Hematopoietic multipotent progenitor cell treated with erythropoietin and hydrocortisone succinate and interleukin-3 and kit ligand, for 8 days (in vitro differentiated cells): ENCODE measurements around the gene RAPGEF6.
"Not testable (repeated sequence)": the region's sequence is repeated elsewhere in the genome, so short reads cannot be mapped to it uniquely, and the experiment has no call there.

Experiments
- DNase-seq: peaks from one replicate; pipeline ENCODE4 v3.0.0-alpha.2; 2015

The RAPGEF6 gene

GRCh38 chr5:131639148-131639547, 4.1 kb upstream of the RAPGEF6 start:
- DNase-seq, result no peak

GRCh38 chr5:131637694-131638093, 2.7 kb upstream of the RAPGEF6 start:
- DNase-seq, result peak; percentile 80

DNA sequence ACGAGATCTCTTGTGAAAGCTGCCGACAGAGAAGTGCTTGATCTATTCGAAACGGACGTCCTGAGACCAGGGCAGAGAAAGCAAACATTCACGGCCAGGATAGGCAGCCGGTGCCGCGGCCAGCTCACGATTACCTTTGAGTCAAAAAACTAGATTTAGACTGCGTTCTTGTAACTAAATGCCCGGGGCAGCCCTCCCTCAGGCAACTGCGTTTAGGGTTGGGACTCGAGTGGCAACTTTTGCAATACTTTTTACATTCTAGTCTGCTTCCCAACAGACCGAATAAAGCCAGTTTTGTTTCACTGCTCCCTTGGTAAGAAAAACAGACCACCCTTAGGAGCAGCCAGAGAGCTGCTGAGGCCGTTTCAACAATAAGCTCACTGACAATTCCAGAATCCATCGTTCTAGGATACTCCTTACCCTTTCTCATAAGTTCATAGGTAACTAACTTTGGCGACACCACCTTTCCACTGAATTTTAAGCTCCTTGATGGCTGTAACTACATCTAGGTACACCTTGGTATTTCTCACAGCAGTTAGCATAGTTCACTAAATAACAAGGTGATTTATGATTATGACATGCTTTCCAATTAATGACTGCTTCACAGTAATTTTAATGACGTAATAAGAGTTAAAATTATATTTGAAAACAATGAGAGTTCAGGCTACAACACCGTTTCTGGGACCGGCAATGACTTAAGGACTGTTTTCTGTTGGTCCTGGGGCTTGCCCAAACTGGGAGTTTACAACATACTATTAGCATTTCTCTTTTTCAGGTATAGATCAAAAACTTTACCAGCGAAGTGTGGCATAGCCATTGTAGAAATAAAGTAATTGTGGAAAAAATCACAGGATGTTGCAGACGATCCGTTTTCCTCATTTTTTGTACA, 899 bp upstream of the RAPGEF6 start:
- DNase-seq, result peak; percentile 52

DNA sequence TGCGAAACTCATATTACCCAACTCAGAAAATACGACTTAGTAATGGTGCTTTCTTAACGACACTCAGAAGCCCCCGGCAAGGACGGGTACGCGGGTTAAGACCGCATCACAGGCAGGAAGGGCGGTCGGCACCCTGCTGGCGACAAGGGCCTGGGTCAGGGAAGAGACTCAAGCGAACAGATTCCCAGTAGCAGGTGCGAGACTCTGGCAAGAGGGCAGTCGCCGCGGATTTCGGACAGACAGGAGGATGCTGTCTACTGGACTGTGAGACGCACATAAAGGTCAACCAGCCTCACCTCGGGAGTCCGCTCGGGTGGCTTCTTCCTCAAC, 398 bp downstream of the RAPGEF6 start:
- DNase-seq, result peak; percentile 70

GRCh38 chr5:131634238-131634637, 791 bp downstream of the RAPGEF6 start:
- DNase-seq, result no peak

- peak; percentile 32 for DNase-seq
These were observed 1.2 kb downstream of the RAPGEF6 start for GRCh38 chr5:131633830-131634229.

GRCh38 chr5:131630963-131631350, 4.1 kb downstream of the RAPGEF6 start:
- DNase-seq, result no peak

DNA sequence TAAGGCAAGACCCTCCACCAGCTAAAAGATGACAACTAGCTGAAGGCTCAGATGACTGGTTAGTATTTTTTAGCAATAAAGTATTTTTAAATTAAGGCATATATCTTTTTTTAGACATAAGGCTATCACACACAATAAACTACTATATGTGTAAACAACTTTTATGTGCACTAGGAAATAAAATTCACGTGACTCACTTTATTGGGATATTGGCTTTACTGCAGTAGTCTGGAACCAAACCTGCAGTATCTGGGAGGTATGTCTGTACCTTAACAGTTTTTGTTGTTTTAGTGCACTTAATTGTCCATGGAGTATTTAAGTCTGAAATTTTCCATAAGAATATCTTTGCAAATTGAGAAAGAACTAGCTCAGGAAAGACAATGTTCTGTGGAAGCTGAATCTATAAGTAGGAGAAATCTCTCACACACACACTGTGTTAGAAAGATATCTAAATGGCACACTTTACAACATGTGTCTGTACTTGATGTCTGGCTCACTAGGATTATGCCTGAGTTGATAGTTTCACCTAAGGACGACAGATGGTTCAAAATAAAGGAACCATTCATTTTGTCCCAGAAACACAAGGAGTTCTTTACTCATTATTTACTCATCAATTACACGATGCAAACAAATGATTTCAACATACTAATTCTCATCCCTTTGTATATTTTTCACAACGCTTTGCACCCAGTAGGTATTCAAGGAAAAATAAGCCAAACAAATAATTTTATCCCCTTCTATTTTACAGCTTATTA, 4.6 kb downstream of the RAPGEF6 start:
- DNase-seq, result peak; percentile 80

- no peak for DNase-seq
These were observed 6.0 kb downstream of the RAPGEF6 start for GRCh38 chr5:131628990-131629389.

GRCh38 chr5:131627207-131627865, 7.7 kb downstream of the RAPGEF6 start:
- no peak for DNase-seq

- no peak for DNase-seq
These were observed 12.4 kb downstream of the RAPGEF6 start for GRCh38 chr5:131622633-131623032.

DNA sequence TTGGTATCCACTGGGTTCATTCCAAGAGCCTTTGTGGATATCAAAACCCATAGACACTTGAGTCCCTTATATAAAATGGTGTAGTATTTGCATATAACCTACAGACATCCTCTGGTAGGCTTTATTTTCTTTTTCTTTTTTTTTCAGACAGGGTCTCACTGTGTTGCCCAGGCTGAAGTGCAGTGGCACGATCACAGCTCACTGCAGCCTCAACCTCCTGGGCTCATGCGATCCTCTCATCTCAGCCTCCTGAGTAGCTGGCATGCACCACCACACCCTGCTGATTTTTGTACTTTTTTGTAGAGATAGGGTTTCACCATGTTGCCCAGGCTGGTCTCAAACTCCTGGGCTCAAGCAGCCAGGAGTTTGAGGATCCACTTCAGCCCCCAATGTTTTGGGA, 13.9 kb downstream of the RAPGEF6 start:
- DNase-seq, result not testable (repeated sequence)

- no peak for DNase-seq
These were observed 15.9 kb downstream of the RAPGEF6 start for GRCh38 chr5:131619102-131619501.

- DNase-seq, result no peak
These were observed 17.7 kb downstream of the RAPGEF6 start for GRCh38 chr5:131617140-131617822.

GRCh38 chr5:131615957-131616356, 19.1 kb downstream of the RAPGEF6 start:
- DNase-seq, result no peak

DNA sequence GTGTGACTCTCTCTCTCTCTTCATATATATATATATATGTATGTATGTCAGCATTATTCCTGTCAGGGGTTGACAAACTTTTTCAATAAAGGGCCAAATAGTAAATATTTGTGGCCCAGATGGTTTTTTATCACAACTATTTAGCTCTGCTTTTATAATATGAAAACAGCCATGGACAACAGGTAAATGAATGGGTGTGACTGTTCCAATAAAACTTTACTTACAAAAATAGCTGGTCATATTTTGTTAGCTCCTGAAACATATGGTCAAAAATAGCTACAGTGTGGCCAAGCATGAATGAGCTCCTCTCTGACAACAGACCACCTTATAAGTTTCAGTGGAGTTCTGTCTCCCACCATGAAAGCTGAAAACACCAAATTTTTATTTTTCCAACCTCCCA, 21.6 kb downstream of the RAPGEF6 start:
- no peak for DNase-seq

DNA sequence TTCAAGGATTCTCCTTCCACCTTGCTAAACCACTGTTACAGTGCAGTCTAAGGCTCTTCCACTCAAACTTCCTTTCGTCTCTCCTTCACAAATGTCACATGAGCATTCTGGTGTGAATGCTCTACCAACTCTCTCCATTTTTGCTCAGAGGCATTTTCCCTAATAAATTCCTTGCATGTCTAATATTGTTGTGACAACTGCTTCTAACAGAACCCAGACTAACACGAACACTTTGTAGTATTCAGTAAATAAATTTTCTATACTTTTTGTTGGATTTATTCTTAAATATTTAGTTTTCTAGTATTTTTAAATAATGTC, 24.0 kb downstream of the RAPGEF6 start:
- DNase-seq, result no peak

DNA sequence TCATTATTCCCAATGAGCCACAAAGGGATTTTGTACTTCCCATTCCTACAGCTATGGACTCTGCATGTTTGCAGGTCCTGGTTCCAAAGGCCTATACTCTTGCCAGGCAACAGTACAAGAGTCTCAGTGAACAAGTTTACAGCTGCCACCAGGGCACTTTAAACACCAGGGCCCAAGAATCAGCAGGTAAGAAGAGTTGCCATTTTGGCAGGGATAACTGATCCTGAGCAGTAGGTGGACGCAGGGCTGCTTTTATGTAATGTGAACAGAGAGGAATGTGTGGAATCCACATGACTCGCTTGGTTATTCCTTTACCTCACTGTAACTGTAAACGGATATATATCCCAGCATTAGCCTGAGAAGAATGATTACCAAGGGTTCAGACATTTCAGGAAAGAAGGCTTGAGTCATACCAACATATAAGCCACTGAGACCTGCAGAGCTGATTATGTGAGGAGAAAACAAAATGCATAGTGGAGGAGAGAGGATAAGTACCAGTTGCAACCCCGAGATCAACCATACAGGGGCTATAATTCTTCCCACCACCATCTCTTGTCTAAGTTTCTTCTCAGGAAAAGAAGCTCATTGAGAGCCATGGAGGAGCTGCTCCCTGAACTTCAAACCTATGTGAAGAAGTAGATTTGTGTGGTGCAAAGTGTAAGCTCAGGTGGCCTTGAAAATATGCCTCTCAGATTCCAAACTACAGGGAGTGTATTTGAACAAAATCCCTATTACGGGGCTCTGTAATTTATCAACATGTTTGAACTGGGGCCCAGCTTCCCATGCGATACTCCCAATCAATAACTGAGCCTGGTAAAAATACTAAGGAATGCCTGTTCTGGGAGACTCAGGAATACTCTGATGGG, 24.6 kb downstream of the RAPGEF6 start:
- DNase-seq, result no peak

GRCh38 chr5:131609774-131610173, 25.3 kb downstream of the RAPGEF6 start:
- no peak for DNase-seq

DNA sequence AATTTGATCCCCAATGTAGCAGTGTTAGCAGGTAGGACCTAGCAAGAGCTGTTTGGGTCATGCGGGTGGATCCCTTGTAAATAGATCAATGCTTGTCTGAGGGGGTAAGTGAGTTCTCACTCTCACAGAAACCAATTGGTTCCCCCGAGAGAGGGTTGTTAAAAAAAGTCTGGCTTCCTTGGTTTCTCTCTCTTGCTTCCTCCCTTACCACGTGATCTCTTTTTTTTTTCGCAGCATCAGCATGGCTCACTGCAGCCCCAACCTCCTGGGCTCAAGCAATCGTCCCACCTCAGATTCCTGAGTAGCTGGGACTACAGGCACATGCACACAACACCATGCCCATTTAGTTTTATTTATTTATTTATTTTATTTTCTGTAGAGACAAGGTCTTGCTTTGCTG, 26.4 kb downstream of the RAPGEF6 start:
- DNase-seq, result no peak

- DNase-seq, result no peak
These were observed 27.0 kb downstream of the RAPGEF6 start for GRCh38 chr5:131607903-131608540.

DNA sequence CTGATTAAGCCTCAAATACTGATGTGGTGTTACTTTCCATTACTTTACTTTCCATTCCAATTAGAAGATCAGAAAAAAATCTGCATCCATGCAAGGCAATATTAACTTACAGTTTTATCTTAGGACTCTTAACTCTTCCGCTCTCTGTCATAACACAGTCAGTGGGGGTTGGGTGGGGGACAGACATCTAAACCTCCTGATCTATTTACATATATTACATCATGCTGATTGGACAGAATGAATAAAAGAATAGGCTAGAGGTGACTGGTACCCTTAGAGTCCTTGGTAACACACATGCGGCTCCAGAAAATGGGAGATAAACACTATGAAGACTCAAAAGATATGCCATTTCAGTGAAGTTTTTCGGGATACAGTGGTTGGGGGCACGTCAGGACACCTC, 27.6 kb downstream of the RAPGEF6 start:
- no peak for DNase-seq
